ENCODE results near the gene BCL2L1. TPM values are rescaled to one million over a fixed set of nuclear protein-coding genes. Genes with fewer than 3 reads are reported as not detected.
A peak's percentile ranks its signal among the peaks of the same experiment; 100 is the strongest.

BCL2L1 gene
- polyA plus RNA-seq, 10 donors: 25.7 to 59.9 (median 37.6) TPM

DNA sequence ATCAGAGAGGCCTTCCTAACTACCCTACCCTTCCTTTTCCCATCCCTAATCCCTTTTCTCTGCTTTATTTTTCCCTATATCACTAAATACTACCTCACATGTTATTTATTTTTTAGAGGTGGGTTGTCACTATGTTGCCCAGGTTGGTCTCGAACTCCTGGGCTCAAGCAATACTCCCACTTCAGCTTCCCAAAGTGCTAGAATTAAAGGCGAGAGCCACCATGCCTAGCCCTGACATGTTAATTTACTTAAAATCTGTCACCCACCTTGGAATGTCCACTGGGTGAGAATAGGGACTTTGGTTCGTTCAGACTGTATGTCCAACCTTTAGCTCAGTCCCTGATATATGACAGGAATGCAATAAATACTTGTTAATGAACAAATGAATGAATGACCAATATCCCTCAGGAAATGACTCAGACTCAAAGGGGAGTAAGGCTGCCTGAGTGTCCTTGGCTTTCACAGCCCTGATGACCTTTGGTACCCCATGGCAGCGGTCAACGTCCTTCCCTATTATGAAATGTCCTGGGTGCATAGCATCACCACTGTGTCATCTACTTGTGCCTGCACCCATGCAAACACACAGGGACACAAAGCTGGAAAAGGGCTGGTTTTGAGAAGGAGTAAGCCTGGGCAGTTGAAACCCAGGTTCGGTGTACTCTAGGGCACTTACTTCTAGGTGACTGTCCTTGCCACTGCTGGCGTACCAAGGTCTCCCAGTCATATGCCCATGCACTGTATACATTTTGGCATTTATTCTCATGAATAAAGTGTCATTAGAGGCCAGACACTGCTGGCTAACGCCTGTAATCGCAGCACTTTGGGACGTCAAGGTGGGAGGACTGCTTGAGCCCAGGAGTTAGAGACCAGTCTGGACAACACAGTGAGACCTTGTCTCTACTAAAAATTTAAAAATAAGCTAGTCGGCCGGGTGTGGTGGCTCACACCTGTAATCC is 26.5 kb downstream of the BCL2L1 start:
- DNase-seq: no peak

DNA sequence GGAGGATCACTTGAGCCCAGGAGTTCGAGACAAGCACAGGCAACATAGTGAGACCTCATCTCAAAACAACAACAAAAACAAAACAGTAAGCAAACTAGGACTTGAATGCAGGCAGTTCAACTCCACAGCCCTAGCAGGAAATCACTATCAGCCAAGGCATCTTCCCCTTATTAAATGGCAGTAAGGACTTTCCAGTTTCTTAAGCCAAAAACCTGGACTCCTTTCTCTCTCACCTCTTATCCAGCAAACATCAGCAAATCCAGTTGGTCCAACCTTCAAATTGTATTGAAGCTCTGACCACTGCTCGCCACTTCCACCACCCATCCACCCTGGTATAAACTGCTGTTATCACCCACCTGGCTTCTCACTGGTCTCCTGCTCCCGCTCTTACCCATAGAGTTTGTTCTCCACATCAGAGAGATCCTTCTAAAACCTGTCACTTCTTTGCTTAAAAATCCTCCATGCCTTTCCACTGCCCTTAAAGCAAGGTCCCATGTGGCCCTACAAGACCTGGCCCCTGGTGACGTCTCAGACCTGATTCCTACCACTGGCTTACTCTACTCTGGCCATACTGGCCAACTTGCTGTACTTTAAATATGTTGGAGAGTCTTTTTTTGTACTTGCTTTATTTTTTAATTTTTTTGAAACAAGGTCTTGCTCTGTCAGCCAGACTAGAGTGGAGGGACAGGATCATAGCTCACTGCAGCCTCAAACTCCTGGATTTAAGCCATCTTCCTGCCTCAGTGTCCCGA is 27.6 kb downstream of the BCL2L1 start:
- DNase-seq: no peak

DNA sequence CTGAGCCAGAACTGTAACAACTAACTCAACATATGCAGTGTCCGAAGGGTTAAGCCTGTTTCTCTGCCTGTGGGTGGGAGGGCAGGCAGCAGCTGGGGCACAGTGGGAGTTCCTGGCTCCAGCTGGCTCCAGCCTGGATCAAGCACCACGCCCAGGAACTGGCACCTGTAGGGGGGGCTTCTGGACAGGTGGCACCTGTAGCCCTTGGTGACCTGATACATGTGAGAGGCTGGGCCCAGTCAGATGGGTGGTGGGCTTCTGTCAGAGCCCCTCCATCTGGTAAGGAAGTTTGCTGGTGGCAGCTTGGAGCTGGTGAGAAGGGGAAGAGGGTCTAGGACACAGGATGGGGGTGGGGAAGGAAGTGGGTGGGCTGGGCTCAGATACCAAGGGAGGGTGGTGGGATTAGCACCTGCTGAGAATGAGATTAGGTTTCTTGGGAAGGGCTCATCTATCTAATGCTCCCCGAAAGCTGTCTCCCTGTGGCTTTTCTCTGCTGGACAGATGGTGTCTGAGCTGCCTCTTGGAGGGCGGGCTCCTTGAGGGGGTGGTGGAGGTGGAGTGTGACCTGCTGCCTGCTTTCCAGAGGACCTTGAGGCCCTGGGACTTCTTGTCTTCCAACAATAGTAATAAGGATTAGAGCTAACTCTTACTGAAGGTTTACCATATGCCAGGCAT is 28.5 kb downstream of the BCL2L1 start:
- peak in 2 of 3 donors; percentile 41 to 52 for DNase-seq

DNA sequence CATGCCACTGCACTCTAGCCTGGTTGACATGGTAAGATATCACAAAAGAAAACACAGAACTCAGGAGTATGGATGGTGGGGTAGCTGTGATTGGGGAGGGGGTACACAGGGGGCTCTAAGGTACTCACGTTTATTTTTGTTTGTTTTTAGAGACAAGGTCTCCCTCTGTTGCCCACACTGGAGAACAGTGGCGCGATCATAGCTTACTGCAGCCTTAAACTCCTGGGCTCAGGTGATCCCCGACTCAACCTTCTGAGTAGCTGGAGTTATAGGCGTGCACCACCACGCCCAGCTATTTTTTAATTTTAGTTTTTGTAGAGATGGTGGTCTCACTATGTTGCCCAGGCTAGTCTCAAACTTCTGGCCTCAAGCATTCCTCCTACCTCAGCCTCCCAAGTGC is 29.3 kb downstream of the BCL2L1 start:
- DNase-seq: peak in 1 of 3 donors; percentile 3

DNA sequence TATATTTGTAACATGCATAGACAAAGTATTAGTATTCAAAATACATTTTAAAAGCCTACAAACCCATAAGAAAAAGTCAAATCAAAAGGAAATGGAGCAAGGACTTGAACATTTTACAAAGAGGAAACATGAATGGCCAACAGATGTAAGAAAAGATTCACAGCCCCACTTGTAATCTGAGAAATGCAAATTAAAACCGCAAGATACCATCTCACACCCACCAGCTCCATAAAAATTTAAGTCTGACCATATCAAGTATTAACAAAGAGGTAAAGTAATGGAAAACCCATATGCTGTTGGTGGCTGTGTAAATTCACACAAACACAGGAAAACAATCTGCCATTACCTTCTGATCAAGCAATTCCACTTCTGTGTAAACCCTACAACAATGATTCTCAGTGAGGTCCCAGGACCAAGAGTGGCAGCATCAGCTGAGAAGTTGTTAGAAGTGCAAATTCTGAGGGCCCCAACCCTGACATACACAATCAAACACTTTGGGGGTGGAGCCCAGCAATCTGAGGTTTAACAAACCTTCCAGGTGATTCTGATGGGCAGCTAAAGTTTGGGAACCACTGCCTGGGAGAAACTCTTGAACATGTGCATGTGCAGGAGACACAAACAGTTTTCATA is 30.9 kb downstream of the BCL2L1 start:
- DNase-seq: peak in 1 of 3 donors; percentile 12

DNA sequence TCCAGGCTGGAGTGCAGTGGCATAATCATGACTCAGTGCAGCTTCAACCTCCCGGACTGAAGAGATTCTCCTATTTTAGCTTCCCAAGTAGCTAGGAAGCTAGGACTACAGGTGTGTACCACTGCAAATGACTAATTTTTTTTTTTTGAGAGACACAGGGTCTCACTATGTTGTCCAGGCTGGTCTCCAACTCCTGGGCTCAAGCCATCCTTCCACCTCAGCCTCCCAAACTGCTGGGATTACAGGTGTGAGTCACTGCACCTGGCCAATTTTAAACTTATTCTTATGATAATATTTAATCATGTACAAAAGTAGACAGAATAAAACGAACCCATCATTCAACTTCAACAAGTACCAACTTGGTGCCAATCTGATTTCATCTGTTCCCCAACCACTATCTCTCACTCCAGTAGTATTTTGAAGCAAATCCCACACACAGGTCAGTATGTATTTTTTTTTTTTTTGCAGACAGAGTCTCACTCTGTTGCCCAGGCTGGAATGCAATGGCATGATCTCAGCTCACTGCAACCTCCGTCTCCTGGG is 32.5 kb downstream of the BCL2L1 start:
- no peak for DNase-seq

DNA sequence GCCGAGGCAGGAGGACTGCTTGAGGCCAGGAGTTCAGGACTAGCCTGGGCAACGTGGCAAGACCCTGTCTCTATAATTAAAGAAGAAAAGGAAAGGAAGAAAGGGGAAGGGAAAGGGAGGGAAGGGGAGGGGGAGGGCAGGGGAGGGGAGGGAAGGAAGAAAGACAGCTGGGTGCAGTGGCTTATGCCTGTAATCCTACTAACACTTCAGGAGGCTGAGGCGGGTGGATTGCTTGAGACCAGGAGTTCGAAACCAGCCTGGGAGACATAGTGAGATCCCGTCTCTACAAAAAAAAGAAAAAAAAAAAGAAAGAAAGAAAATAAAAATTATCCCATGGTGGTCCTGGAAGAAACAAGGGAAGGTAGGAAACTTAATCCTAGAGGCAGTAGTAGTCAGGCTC is 33.5 kb downstream of the BCL2L1 start:
- no peak for DNase-seq

DNA sequence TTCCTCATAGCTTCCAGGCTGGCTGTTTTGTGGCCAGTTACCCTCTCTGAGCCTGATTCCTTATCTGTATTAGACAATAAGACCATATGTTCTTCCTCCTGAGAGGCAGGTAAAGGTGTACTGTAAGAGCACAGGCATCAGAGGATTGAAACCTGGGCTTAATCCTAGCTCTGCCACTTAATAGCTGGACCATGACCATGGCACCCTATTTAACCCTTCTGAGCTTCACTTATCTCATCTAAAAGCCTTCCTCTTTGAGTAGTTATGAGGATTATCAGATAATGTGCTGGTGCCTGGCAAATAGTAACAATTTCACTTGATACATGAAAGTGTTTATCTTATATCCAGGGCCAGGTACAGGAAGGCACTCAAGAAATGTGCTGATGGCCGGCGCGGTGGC is 34.9 kb downstream of the BCL2L1 start:
- no peak for DNase-seq

DNA sequence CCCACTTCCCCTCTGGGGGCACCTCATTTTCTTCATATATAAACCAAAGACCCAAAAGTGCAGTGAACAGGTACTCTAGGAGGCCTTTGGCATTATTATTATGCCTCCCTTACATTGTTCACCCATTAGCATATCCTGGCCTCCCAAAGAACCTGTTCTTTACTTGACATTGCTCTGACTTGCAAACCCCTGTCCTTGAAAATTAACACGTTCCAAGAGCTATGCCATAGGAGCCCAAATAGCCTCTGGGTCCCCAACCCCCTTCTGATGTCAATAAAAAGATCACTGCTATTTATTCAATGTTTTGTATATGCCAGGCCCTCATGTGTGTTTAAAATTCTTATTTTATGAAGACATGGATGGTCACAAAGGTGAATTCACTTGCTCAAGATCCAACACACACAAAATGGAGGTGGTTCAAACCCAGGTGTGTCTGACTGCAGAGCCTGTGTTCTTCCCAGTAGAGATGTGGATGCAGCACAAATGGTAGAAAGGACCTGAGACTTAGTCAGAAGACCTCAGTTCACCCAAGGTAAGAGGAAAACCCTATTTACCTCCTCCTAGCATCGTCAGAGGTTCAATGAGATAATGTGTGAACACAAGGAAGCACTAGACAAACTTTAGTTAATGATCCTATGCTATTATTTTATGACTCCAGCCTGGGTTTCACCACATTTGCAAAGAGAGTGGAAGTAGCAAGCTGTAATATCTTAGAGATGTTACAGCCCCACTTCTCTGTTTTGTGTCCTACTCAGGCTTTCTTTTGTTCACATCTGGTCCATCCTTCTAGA is 36.6 kb downstream of the BCL2L1 start:
- no peak for DNase-seq

DNA sequence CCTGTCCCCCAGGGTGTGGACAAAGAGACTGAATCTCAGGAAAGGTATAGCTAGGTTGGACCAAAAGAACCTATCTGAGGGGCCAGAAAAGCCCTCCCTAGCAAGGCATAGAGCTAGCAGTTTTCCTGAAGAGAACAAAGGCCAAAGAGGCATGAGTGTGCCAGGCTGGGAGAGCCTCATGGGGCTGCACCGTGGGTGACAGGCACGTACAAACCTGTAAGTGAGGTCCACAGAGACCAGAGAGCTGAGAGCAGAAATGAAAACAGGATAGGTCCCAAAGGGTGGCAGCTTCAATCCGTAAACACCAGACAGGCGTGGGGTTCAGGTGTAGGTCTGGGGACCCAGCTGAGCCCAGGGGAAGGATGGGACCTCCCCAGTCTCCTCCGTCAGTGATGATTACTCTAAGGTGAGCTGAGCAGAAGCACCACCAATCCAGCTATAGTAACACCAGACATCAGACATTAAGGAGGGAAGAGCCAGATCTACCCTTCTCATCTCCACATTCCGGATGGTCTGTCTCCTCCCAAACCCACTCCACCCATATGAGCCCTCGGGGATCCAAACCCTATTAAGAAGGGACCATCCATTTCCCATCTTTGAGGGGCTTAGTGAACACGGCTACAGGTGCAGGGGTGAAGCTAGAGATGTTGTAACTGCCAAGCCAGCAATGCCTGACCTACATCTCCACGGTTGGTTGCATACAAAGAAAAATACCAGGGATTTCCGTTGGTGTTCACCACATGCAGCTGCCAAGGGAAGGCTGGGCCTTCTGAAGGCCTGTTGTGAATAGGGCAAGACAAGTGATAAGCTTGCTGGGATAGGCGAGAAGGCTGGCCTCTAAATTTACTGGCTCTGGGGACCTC is 38.3 kb downstream of the BCL2L1 start:
- DNase-seq: peak in 1 of 3 donors; percentile 3

DNA sequence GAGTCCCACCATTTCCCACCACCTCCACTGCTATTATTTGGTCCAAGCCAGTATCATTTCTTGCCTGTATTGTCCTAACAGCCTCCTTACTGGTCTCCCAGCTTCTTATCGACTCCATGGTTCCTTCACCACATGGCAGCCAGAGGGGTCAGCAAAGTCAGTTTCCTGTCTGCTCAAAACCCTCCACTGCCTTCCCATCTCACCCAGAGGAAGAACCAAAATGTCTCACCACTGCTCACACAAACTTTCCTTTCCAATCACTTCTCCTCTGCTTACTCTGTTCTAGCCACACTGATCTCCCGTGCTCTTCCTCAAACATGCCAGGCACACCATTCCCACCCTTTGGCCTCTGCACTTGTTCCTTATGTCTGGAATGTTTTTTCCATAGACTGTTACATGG is 39.7 kb downstream of the BCL2L1 start:
- no peak for DNase-seq

DNA sequence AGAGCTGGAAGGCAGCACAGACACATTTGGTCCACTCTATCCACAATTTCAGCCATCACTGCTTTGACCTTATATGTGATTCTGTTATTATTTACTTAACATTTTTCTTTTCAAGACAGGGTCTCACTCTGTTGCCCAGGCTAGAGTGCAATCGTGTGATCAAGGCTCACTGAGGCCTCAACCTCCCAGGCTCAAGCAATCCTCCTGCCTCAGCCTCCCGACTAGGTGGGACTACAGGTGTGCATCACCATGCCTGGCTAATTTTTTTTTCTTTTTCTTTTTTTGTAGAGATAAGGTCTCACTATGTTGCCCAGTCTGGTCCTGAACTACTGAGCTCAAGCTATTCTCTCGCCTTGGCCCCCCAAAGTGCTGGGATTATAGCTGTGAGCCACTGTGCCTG is 40.3 kb downstream of the BCL2L1 start:
- DNase-seq: no peak

DNA sequence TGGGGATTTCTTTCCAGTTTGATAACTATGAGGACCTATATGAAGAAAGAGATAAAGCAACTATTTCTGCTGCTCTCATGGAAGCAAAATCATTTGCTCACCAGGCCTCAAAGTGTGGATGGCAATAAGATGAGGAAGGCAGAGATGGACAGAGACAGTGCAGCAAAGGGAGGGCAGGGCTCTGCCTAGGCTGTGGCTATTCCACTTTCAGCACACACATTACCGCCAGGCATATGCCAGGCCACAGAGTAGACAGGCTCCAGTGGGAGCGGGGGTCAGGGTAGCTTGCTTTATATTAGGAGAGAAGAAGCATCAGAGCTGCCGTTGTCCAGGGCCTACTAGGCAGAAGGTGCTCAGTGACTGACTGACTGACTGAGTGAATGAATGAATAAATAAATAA is 40.9 kb downstream of the BCL2L1 start:
- DNase-seq: no peak

DNA sequence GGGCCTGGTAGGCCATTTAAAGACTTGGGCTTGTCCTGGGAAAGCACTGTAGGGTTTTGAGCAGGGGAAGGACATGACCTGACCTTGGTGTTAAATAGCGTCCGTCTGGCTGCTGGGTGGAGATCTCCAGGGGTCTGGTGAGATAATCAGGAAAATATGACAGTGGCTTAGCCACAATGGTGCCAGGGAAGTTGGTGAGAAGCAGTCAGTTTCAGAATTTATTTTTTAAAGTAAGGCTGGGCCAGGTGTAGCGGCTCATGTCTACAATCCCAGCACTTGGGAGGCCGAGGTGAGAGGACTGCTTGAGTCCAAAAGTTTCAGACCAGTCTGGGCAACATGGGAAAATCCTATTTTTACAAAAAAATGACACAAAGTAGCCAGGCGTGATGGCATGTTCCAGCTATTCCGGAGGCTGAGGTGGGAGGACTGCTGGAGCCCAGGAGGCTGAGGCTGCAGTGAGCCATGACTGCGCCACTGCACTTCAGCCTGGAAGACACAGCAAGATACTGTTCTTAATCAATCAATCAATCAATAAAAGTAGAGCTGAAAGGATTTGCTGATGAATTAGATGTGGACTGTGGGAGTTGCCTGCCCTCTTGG is 41.4 kb downstream of the BCL2L1 start:
- no peak for DNase-seq

DNA sequence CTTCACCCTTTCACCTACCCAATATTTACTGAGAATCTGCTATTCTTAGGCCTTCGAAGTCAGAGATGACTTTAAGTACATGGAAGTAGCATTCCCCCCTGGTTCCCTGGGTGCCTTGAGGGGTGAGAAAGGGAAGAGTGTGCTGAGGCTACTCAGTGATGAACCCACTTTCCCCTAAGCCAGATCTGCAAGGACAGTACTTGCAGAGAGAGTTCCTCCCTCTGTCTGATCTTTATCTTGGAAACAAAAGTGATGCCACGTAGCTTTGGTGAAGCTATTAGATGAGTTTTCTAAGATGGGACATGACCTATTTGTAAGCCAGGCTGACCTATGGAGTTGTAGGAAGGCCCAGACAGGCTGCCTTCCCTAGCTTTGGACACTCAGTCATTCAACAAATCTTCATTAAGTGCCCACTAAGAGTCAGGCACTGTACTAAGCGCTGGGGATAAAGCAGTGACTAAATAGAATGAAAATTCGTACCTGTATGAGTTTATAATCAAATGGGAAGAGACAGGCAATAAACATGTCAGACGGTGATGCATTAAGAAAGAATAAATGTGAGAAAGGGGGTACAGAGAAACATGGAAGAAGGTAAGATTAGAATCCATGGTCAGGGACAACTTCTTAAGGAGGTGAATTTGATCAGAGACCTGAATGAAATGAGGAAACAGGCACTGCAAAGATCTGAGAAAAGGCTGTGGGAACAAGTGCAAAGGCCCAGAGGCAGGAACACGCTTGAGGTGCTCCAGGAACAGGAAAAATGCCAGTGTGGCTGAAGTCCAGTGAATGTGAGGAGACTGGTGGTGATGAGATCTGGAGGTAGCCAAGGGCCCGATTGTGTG is 42.2 kb downstream of the BCL2L1 start:
- no peak for DNase-seq

DNA sequence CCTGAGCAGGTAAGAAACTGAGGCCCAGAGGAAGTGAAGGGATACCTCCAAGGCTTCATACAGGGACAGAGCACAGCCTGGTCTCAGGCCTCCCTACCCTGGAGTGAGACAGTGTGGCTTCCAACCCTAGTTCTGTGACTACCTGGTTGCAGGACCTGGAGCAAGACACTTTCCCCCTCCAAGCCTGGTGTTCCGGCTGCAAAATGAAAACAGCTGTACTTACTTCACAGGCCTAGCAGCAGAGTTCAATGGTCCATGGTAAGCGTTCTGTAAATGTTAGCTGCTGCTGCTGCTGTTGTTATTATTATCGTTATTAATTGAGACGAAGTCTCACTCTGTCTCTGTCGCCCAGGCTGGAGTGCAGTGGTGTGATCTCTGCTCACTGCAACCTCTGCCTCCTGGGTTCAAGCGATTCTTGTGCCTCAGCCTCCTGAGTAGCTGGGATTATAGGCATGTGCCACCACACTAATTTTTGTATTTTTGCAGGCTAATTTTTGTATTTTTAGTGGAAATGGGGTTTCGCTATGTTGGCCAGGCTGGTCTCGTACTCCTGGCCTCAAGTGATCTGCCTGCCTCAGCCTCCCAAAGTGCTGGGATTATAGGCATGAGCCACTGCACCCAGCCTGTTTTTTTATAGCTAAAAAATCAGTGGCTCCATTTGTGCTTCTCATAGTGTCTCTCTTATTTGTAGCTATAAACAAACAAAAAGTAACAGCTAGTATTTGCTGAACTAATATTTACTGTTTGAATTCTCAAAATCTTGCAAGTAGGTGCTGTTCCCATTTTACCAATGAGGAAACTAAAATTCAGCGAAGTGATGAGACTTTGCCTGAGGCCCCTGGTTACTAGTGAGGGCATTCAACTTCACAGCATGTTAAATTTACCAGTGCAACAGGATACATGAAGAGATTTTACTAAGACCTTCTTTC is 43.0 kb downstream of the BCL2L1 start:
- DNase-seq: no peak
